ENCODE measurements around the gene TWF1. TPM values are rescaled to one million over a fixed set of nuclear protein-coding genes. Genes with fewer than 3 reads are reported as not detected.

Gene TWF1
- total RNA-seq, 1 donor from 2014 or later = 74.0 TPM

- H3K4me3 Mint-ChIP-seq (ENCODE audit: unreplicated experiment) = no peak overlapping the region
- DNase-seq (ENCODE audit: extremely low spot score, unreplicated experiment) = no peak
- peaks cover 7% of the 10 kb centered on the region for H3K36me3 Mint-ChIP-seq (ENCODE audit: unreplicated experiment)
- H3K4me1 Mint-ChIP-seq (ENCODE audit: unreplicated experiment) = peaks cover 9% of the 10 kb centered on the region
- no peaks in the 10 kb centered on the region for H3K27me3 Mint-ChIP-seq (ENCODE audit: unreplicated experiment)
- H3K9me3 Mint-ChIP-seq (ENCODE audit: unreplicated experiment) = peaks cover 4% of the 10 kb centered on the region
- no peak for TF ChIP-seq CTCF (IDR thresholded peaks at IDR 0.05)
- no peak overlapping the region for H3K27ac Mint-ChIP-seq (ENCODE audit: unreplicated experiment)
These were observed 36.1 kb upstream of the TWF1 start for GRCh38 chr12:43842259-43842658.

DNA sequence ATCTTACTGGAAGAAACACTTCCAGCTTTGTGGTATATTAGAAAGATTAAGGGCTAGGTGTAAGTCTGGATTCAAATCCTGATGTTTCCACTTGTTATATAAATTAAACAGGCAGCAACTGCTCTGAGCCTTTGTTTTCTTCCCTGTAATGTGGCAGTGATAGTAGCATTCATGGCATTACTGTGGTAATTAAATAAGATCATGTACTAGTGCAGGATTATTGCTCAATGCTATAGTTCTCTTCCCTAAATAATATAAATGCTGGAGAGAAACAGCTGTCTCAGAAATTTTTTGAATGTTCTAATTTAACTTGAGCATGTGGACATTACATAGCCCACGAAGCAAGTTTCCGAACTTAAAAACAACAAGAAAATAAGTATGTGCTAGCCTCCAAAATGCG lies 35.1 kb upstream of the TWF1 start:
- H3K36me3 Mint-ChIP-seq (ENCODE audit: unreplicated experiment) = peaks cover 7% of the 10 kb centered on the region
- no peak for DNase-seq (ENCODE audit: extremely low spot score, unreplicated experiment)
- H3K27me3 Mint-ChIP-seq (ENCODE audit: unreplicated experiment) = no peaks in the 10 kb centered on the region
- peaks cover 13% of the 10 kb centered on the region for H3K4me1 Mint-ChIP-seq (ENCODE audit: unreplicated experiment)
- H3K4me3 Mint-ChIP-seq (ENCODE audit: unreplicated experiment) = no peak overlapping the region
- no peaks in the 10 kb centered on the region for H3K9me3 Mint-ChIP-seq (ENCODE audit: unreplicated experiment)
- H3K27ac Mint-ChIP-seq (ENCODE audit: unreplicated experiment) = no peak overlapping the region
- no peak for TF ChIP-seq CTCF (IDR thresholded peaks at IDR 0.05)

GRCh38 chr12:43840338-43840737 lies 34.2 kb upstream of the TWF1 start:
- DNase-seq (ENCODE audit: extremely low spot score, unreplicated experiment) = no peak
- Mint-ChIP-seq H3K36me3 (ENCODE audit: unreplicated experiment) (peaks cover 4% of the 10 kb centered on the region), H3K4me1 (ENCODE audit: unreplicated experiment) (peaks cover 14% of the 10 kb centered on the region), H3K27ac (ENCODE audit: unreplicated experiment) (no peak overlapping the region), H3K9me3 (ENCODE audit: unreplicated experiment) (no peaks in the 10 kb centered on the region), H3K4me3 (ENCODE audit: unreplicated experiment) (no peak overlapping the region), H3K27me3 (ENCODE audit: unreplicated experiment) (no peaks in the 10 kb centered on the region)
- no peak for TF ChIP-seq CTCF (IDR thresholded peaks at IDR 0.05)

DNA sequence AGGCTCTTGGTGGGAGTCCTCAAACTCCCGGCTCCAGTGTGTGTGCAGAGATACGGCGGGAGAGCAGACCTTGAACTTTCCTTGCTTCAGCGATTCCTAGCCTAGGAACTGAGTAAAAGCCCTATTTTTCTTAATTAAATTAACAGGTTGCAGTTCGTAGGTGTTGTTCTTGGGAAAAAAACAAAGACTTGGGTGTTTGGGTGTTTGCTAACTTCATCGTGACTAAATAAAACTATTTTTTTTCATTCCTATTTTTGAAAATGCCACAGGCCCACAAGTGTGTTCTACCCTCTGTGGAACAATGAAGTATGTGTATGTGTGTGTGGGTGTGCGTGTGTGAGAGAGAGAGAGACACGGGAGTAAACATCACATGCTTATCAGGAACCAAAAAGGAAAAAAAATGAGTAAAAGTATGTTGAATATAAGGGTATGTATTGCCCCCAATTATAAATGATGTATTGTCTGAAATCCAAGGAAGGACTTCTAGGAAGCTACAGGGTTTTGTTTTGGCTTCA lies 30.4 kb upstream of the TWF1 start:
- H3K9me3 Mint-ChIP-seq (ENCODE audit: unreplicated experiment) = no peaks in the 10 kb centered on the region
- peak overlapping the region; percentile 79 for H3K27ac Mint-ChIP-seq (ENCODE audit: unreplicated experiment)
- DNase-seq (ENCODE audit: extremely low spot score, unreplicated experiment) = no peak

More for the DNA sequence above, 30.4 kb upstream of the TWF1 start:
- Mint-ChIP-seq H3K27me3 (ENCODE audit: unreplicated experiment) (no peaks in the 10 kb centered on the region), H3K4me1 (ENCODE audit: unreplicated experiment) (peaks cover 18% of the 10 kb centered on the region), H3K4me3 (ENCODE audit: unreplicated experiment) (peak overlapping the region; percentile 75), H3K36me3 (ENCODE audit: unreplicated experiment) (peaks cover 4% of the 10 kb centered on the region)
- TF ChIP-seq CTCF (IDR thresholded peaks at IDR 0.05) = no peak

Data from osteocyte (in vitro differentiated cells).